ENCODE data around the gene SMAD9.

DNA sequence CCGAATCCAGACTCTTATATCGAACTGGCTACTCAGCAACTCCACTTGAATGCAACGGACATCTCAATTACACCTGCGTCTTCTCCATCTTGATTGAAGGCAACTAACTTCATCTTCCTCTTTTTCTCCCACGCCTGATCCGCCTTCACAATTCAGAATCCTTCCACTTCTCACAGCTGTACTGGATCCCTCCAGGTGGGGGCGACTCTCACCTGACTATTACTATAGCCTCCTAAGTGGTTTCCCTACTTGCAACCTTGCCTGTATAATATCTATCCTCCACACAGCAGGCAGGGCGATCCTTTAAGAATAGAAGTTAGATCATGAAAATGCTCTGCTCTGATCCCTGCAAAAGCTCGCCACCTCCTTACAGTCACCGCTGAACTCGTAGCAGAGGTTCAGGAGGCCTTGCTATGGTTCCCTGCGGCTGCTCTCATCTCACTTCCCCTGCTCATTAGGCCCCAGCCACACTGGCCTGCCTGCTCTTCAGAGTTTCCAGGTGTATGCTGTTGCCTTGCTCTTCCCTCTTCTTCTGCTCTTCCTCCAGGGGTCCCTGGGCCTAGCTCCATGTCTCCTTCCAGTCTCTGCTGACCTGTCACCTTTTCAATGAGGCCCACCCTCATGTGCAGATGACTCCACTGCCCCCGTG, 69.1 kb downstream of the SMAD9 start:
- TF ChIP-seq, protein P1, sequence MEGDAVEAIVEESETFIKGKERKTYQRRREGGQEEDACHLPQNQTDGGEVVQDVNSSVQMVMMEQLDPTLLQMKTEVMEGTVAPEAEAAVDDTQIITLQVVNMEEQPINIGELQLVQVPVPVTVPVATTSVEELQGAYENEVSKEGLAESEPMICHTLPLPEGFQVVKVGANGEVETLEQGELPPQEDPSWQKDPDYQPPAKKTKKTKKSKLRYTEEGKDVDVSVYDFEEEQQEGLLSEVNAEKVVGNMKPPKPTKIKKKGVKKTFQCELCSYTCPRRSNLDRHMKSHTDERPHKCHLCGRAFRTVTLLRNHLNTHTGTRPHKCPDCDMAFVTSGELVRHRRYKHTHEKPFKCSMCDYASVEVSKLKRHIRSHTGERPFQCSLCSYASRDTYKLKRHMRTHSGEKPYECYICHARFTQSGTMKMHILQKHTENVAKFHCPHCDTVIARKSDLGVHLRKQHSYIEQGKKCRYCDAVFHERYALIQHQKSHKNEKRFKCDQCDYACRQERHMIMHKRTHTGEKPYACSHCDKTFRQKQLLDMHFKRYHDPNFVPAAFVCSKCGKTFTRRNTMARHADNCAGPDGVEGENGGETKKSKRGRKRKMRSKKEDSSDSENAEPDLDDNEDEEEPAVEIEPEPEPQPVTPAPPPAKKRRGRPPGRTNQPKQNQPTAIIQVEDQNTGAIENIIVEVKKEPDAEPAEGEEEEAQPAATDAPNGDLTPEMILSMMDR (IDR thresholded peaks at IDR 0.05; ENCODE audit: low read depth, low read length): peak; percentile 71
- TF ChIP-seq EZH2phosphoT487 (IDR thresholded peaks at IDR 0.05; ENCODE audit: low read depth): no peak

Measured in OCI-LY3 (cell line).